Measurements from ENCODE around the gene OSTM1. TPM values are rescaled to one million over a fixed set of nuclear protein-coding genes. Genes with fewer than 3 reads are reported as not detected.
"Not testable (repeated sequence)": the region's sequence is repeated elsewhere in the genome, so short reads cannot be mapped to it uniquely, and the experiment has no call there.

OSTM1 gene
- total RNA-seq, 1 donor from 2014 or later, result 13.6 TPM

DNA sequence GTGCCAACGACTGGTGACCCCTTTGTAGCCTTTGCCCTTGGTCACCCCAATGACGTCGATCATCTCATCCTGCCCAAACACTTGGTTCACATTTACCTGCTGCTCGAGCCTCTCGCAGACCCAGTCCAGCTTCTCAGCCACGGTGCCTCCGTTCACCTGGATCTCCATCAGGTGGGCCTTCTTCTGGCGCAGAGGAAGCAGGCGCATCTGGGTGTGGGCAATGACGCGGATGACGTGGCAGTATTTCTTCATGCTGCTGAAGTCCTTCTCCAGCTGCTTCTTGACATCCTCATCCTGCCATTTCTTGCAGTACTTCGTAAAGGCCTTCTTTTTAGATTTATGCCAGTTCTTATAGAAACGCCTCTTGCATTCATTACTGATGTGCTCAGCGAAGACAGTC is 69.7 kb downstream of the OSTM1 start:
- H3K9ac ChIP-seq (ENCODE audit: low read depth in 1 of 3, low read length in 3 of 3), result no peak overlapping the region
- peaks cover 0 to 3% (median 0%) of the 10 kb centered on the region in 3 donors for H3K9me3 ChIP-seq (ENCODE audit: control insufficient read depth in 3 of 3, low read length in 3 of 3)
- H3K4me1 ChIP-seq (ENCODE audit: control insufficient read depth in 3 of 3, insufficient read depth in 3 of 3, low read length in 3 of 3), result peaks cover 0 to 3% (median 0%) of the 10 kb centered on the region in 3 donors
- no peak overlapping the region for H3K27ac ChIP-seq (ENCODE audit: low read depth, low read length)
- no peaks in the 10 kb centered on the region for H3K36me3 ChIP-seq (ENCODE audit: control insufficient read depth in 3 of 3, insufficient read depth in 3 of 3, low read length in 3 of 3)
- H3K27me3 ChIP-seq (ENCODE audit: control insufficient read depth in 3 of 3, insufficient read depth in 3 of 3, low read length in 3 of 3), result no peaks in the 10 kb centered on the region
- H3K4me3 ChIP-seq (ENCODE audit: low read length in 3 of 3), result no peak overlapping the region

DNA sequence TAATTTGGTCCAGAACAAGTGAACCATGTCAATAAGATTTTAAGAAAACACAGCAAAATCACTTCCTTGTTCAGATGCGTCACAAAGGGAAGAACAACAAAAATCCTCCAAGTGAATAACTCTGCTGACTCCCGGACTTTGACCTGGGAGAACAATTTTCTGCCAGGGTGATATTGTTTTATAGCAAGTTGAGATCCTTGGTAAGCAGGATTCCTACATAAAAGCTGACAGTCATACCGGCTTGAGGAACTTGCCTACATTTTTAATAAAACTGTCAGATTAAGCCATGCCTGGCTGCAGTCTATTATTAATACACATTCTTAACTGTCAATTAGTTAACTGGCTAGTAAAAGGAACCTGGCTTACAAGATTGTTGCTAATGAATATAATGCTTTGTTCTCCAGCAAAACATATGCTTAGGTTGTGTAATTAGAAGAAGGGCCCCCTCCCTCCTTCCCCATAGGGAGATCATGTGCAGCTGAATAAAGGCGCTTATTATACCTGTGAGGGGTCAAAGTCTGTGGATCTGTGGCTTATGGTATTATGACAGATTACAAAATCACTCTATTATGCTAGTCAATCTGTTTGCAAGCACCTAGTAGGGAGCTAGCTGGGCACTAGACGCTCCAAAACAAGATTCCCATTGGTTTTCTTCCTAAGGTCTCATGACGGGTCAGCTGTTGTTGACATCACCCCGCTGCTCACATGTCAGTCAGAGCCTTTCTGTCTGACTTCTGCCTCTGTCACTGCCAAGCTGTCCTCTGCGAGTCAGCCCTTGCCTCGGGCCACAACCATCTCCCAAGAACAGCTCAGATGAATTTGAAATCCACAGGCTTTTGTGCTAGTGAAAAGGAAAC is 71.9 kb downstream of the OSTM1 start:
- no peak overlapping the region for H3K9ac ChIP-seq (ENCODE audit: low read depth in 1 of 3, low read length in 3 of 3)
- H3K4me1 ChIP-seq (ENCODE audit: control insufficient read depth in 3 of 3, insufficient read depth in 3 of 3, low read length in 3 of 3), result peaks cover 0 to 3% (median 0%) of the 10 kb centered on the region in 3 donors

DNA sequence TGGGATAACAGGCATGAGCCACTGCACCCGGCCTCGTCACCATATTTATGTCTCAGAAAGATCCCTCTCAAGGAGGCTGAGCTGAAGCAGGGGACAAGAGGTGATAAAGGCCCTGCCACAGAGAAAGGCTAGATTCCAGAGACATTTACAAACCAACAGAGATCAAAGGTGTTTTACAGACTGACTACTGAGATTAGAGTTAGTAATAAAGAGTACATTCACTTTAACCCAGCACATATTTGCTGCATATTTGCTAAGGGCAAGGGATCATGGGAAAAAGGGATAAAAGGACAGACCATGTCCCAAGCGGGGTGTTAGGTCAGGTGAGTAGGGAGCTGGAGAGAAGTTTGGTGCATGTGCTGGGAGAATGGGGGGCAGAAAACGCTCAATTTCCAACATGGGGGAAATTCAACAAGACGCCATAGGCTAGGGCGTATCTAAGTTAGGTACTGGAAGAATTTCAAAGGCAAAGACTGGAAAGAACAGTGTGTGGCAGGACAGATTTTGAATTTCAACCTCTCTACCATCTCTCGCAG is 72.8 kb downstream of the OSTM1 start:
- Histone ChIP-seq H3K36me3 (ENCODE audit: control insufficient read depth in 3 of 3, insufficient read depth in 3 of 3, low read length in 3 of 3) (no peaks in the 10 kb centered on the region), H3K9ac (ENCODE audit: low read depth in 1 of 3, low read length in 3 of 3) (no peak overlapping the region), H3K27ac (ENCODE audit: low read depth, low read length) (no peak overlapping the region), H3K4me1 (ENCODE audit: control insufficient read depth in 3 of 3, insufficient read depth in 3 of 3, low read length in 3 of 3) (peaks cover 0 to 3% (median 0%) of the 10 kb centered on the region in 3 donors), H3K4me3 (ENCODE audit: low read length in 3 of 3) (no peak overlapping the region), H3K27me3 (ENCODE audit: control insufficient read depth in 3 of 3, insufficient read depth in 3 of 3, low read length in 3 of 3) (no peaks in the 10 kb centered on the region), H3K9me3 (ENCODE audit: control insufficient read depth in 3 of 3, low read length in 3 of 3) (no peaks in the 10 kb centered on the region)

More for the DNA sequence above, 71.9 kb downstream of the OSTM1 start:
- H3K27me3 ChIP-seq (ENCODE audit: control insufficient read depth in 3 of 3, insufficient read depth in 3 of 3, low read length in 3 of 3), result no peaks in the 10 kb centered on the region
- H3K27ac ChIP-seq (ENCODE audit: low read depth, low read length), result no peak overlapping the region
- H3K9me3 ChIP-seq (ENCODE audit: control insufficient read depth in 3 of 3, low read length in 3 of 3), result no peaks in the 10 kb centered on the region
- no peak overlapping the region for H3K4me3 ChIP-seq (ENCODE audit: low read length in 3 of 3)
- H3K36me3 ChIP-seq (ENCODE audit: control insufficient read depth in 3 of 3, insufficient read depth in 3 of 3, low read length in 3 of 3), result no peaks in the 10 kb centered on the region

DNA sequence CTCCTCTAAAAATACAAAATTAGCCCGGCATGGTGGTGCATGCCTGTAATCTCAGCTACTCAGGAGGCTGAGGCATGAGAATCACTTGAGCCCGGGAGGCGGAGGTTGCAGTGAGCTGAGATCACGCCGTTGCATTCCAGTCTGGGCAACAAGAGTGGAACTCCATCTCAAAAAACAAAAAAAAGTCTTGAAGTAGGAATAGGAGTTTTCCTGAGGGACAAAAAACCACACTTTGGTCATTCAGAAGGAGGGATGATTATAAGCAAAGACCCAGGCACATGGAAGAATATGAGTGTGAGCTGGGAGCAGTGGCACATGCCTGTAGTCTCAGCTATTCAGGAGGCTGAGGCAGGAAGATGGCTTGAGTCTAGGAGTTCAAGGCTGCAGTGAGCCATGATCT is 74.3 kb downstream of the OSTM1 start:
- H3K36me3 ChIP-seq (ENCODE audit: control insufficient read depth in 3 of 3, insufficient read depth in 3 of 3, low read length in 3 of 3); H3K27ac ChIP-seq (ENCODE audit: low read depth, low read length); H3K27me3 ChIP-seq (ENCODE audit: control insufficient read depth in 3 of 3, insufficient read depth in 3 of 3, low read length in 3 of 3); H3K4me1 ChIP-seq (ENCODE audit: control insufficient read depth in 3 of 3, insufficient read depth in 3 of 3, low read length in 3 of 3); H3K9ac ChIP-seq (ENCODE audit: low read depth in 1 of 3, low read length in 3 of 3); H3K9me3 ChIP-seq (ENCODE audit: control insufficient read depth in 3 of 3, low read length in 3 of 3); H3K4me3 ChIP-seq (ENCODE audit: low read length in 3 of 3): not testable (repeated sequence)

DNA sequence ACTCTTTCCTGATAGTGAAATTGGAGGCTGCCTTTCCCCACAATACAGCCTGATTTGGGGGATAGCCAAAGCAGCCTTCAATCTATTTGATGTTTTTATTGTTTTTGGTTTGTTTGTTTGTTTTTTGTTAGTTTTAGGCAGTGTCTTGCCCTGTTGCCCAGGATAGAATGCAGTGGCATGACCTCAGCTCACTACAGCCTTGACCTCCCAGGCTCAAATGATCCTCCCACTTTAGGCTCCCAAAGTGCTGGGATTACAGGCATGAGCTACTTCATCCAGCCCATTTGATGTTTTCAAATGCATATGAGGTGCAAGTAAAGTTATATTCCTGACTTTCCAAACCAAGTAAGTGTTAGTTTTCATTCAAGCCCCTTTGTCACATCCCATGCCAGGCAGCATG is 75.2 kb downstream of the OSTM1 start:
- Histone ChIP-seq H3K9me3 (ENCODE audit: control insufficient read depth in 3 of 3, low read length in 3 of 3) (no peaks in the 10 kb centered on the region), H3K4me3 (ENCODE audit: low read length in 3 of 3) (no peak overlapping the region), H3K36me3 (ENCODE audit: control insufficient read depth in 3 of 3, insufficient read depth in 3 of 3, low read length in 3 of 3) (no peaks in the 10 kb centered on the region), H3K27me3 (ENCODE audit: control insufficient read depth in 3 of 3, insufficient read depth in 3 of 3, low read length in 3 of 3) (no peaks in the 10 kb centered on the region), H3K27ac (ENCODE audit: low read depth, low read length) (no peak overlapping the region), H3K4me1 (ENCODE audit: control insufficient read depth in 3 of 3, insufficient read depth in 3 of 3, low read length in 3 of 3) (peaks cover 0 to 3% (median 0%) of the 10 kb centered on the region in 3 donors), H3K9ac (ENCODE audit: low read depth in 1 of 3, low read length in 3 of 3) (no peak overlapping the region)

DNA sequence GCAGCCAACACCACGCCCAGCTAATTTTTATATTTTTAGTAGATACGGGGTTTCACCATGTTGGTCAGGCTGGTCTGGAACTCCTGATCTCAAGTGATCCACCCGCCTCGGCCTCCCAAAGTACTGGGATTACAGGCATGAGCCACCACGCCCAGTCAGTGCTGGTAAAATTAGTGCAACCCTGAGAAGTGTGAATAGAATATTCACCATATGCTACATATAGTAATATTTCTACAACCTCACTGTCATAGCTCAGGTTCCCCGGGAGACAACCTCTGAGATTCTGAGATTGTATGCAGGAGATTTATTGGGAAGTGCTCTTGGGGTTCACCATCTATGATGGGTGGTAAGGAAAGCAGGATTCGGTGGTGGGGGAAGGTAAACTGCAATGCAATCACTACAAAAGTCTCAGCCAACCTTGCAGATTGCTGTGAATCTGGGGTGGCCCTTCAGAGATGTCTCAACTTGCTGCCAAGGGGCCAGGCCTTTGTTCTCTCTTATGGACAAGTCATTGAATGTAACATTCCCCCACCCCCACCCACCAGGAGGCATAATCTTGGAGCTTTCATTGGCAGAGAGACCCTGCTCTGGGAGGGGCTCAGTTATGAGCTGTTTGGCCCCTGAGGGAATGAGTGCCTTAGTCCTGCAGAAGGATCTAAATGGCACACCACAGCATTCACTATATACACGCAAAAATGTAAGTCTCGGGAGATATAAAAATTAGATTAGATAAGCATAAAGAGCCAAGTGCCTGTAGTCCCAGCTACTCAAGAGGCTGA is 82.6 kb downstream of the OSTM1 start:
- H3K27ac ChIP-seq (ENCODE audit: low read depth, low read length), result no peak overlapping the region
- no peaks in the 10 kb centered on the region for H3K36me3 ChIP-seq (ENCODE audit: control insufficient read depth in 3 of 3, insufficient read depth in 3 of 3, low read length in 3 of 3)
- no peaks in the 10 kb centered on the region for H3K4me1 ChIP-seq (ENCODE audit: control insufficient read depth in 3 of 3, insufficient read depth in 3 of 3, low read length in 3 of 3)
- no peak overlapping the region for H3K4me3 ChIP-seq (ENCODE audit: low read length in 3 of 3)
- no peaks in the 10 kb centered on the region for H3K9me3 ChIP-seq (ENCODE audit: control insufficient read depth in 3 of 3, low read length in 3 of 3)
- H3K27me3 ChIP-seq (ENCODE audit: control insufficient read depth in 3 of 3, insufficient read depth in 3 of 3, low read length in 3 of 3), result no peaks in the 10 kb centered on the region
- H3K9ac ChIP-seq (ENCODE audit: low read depth in 1 of 3, low read length in 3 of 3), result no peak overlapping the region

Small RNA genes lying within 50 kb of the gene (small RNA-seq; reads per million reads assigned to genes)
- gene RF00019, result not detected

Other genes with a start within 250 kb of the OSTM1 start
- gene SEC63, start 116.5 kb downstream of the OSTM1 start, total RNA-seq, result 40.7 TPM
- gene NR2E1, start 91.3 kb upstream of the OSTM1 start, total RNA-seq, result not detected
- gene SNX3, start 186.3 kb upstream of the OSTM1 start, total RNA-seq, result 208 TPM
- 5.2 TPM for gene AFG1L, start 220.3 kb upstream of the OSTM1 start, total RNA-seq